Esophagus muscularis mucosa (tissue), 4 donors: Measurements from ENCODE around the gene SLC4A4. TPM values are rescaled to one million over a fixed set of nuclear protein-coding genes. Genes with fewer than 3 reads are reported as not detected.

Source experiments
- DNase-seq: peaks from one replicate; pipeline ENCODE4 v3.0.0-alpha.2; 2017; ENCODE audit errors: extremely low spot score
- H3K27ac ChIP-seq, 4 donors: fragments of 200-600 bp; sonication (generic); replicated peaks in 1 of 4; 1 replicate in 3 of 4; 2 replicates in 1 of 4; pipeline ENCODE4 v1.5.1; 2016 to 2019; ENCODE audit warnings: mild to moderate bottlenecking in 1 of 4
- H3K27me3 ChIP-seq, 4 donors: fragments of 200-600 bp; sonication (generic); one replicate each; pipeline versions ENCODE4 v1.5.1 to v1.6.0; 2016 to 2019
- H3K36me3 ChIP-seq, 4 donors: fragments of 200-600 bp; sonication (generic); one replicate each; pipeline ENCODE4 v1.5.1; 2016 to 2019
- H3K4me1 ChIP-seq, 4 donors: fragments of 200-600 bp; sonication (generic); one replicate each; pipeline ENCODE4 v1.5.1; 2016 to 2019
- H3K4me3 ChIP-seq, 4 donors: fragments of 200-600 bp; sonication (generic); 1 replicate in 2 of 4; 2 replicates in 2 of 4; pipeline ENCODE4 v1.5.1; 2016 to 2019; ENCODE audit warnings: mild to moderate bottlenecking in 4 of 4, moderate library complexity in 1 of 4
- H3K9me3 ChIP-seq, 4 donors: fragments of 200-600 bp; sonication (generic); 1 replicate in 3 of 4; 2 replicates in 1 of 4; pipeline ENCODE4 v1.5.1; 2016 to 2019
- EP300 ChIP-seq: sonication (generic); formaldehyde crosslinking; IDR thresholded peaks from one replicate; pipeline ENCODE4 v1.6.1; 2017; ENCODE audit warnings: antibody characterized with exemption
- POLR2A ChIP-seq: fragments of 450-650 bp; IDR thresholded peaks from one replicate; pipeline ENCODE4 v1.6.1; 2017; ENCODE audit warnings: antibody characterized with exemption, moderate library complexity, mild to moderate bottlenecking, low read depth
- POLR2AphosphoS5 ChIP-seq, 2 donors: sonication (generic); formaldehyde crosslinking; IDR thresholded peaks; one replicate each; pipeline ENCODE4 v1.6.1; 2017; ENCODE audit warnings: antibody characterized with exemption in 2 of 2
- WGBS: methylation state at CpG from one replicate; pipeline ENCODE4 v1.1.5; 2018; 5-methylcytosine and 5-hydroxymethylcytosine counted together
- intact Hi-C: fragments of 100-400 bp; cut with DNase I; formaldehyde crosslinking; loops from one replicate; pipeline ENCODE4 v1.15.1; 2023
- total RNA-seq, 4 donors: library from RNA; depleted of rRNA; stranded (reverse); fragments of >200 nt; gene quantifications; one replicate each; pipeline versions ENCODE4 v1.1.0 to v1.2.1, GENCODE V29; 2016
- TF ChIP-seq, protein P1 (sequence below), 3 experiments: fragments of 200-600 bp in 2 of 3; fragments of 450-650 bp in 1 of 3; sonication (generic) in 2 of 3; IDR thresholded peaks; one replicate each; pipeline ENCODE4 v1.5.1; 2017 to 2019; ENCODE audit warnings: antibody characterized with exemption in 3 of 3, mild to moderate bottlenecking in 2 of 3, moderate library complexity in 1 of 3

SLC4A4 gene
- total RNA-seq, 4 donors from 2014 or later: 1.2 to 4.8 (median 2.7) TPM

GRCh38 chr4:71293705-71294104, 45.1 kb upstream of the SLC4A4 start:
- no peak overlapping the region for H3K27ac ChIP-seq
- no peaks in the 10 kb centered on the region for H3K36me3 ChIP-seq
- intact Hi-C loops: no loop called here
- H3K4me3 ChIP-seq: no peak overlapping the region
- H3K27me3 ChIP-seq: no peaks in the 10 kb centered on the region
- WGBS: 70% methylated on average over 5 of the region's 5 CpGs
- TF ChIP-seq POLR2AphosphoS5 (IDR thresholded peaks at IDR 0.05) (no peak), EP300 (no peak), POLR2A (no peak)
- TF ChIP-seq, protein P1, sequence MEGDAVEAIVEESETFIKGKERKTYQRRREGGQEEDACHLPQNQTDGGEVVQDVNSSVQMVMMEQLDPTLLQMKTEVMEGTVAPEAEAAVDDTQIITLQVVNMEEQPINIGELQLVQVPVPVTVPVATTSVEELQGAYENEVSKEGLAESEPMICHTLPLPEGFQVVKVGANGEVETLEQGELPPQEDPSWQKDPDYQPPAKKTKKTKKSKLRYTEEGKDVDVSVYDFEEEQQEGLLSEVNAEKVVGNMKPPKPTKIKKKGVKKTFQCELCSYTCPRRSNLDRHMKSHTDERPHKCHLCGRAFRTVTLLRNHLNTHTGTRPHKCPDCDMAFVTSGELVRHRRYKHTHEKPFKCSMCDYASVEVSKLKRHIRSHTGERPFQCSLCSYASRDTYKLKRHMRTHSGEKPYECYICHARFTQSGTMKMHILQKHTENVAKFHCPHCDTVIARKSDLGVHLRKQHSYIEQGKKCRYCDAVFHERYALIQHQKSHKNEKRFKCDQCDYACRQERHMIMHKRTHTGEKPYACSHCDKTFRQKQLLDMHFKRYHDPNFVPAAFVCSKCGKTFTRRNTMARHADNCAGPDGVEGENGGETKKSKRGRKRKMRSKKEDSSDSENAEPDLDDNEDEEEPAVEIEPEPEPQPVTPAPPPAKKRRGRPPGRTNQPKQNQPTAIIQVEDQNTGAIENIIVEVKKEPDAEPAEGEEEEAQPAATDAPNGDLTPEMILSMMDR (IDR thresholded peaks at IDR 0.05): no peak
- DNase-seq: no peak
- no peaks in the 10 kb centered on the region for H3K9me3 ChIP-seq
- peaks cover 0 to 4% (median 0%) of the 10 kb centered on the region in 4 donors for H3K4me1 ChIP-seq

- H3K9me3 ChIP-seq: no peaks in the 10 kb centered on the region
- intact Hi-C loops: no loop called here
- no peak for DNase-seq
- 47% methylated on average over 3 of the region's 3 CpGs for WGBS
- no peaks in the 10 kb centered on the region for H3K4me1 ChIP-seq
- no peak overlapping the region for H3K4me3 ChIP-seq
- no peaks in the 10 kb centered on the region for H3K27me3 ChIP-seq
- no peak for TF ChIP-seq POLR2A
- TF ChIP-seq POLR2AphosphoS5 (IDR thresholded peaks at IDR 0.05): no peak
- TF ChIP-seq, protein P1 (IDR thresholded peaks at IDR 0.05): no peak
- TF ChIP-seq EP300: no peak
- H3K27ac ChIP-seq: no peak overlapping the region
- no peaks in the 10 kb centered on the region for H3K36me3 ChIP-seq
Measured at GRCh38 chr4:71294301-71294700, 44.5 kb upstream of the SLC4A4 start.

GRCh38 chr4:71296945-71297344, 41.9 kb upstream of the SLC4A4 start:
- Histone ChIP-seq H3K4me1 (no peaks in the 10 kb centered on the region), H3K9me3 (no peaks in the 10 kb centered on the region), H3K36me3 (no peaks in the 10 kb centered on the region), H3K27me3 (no peaks in the 10 kb centered on the region), H3K27ac (no peak overlapping the region), H3K4me3 (no peak overlapping the region)
- no peak for DNase-seq
- intact Hi-C loops: no loop called here
- WGBS: 100% methylated on average over 1 of the region's 1 CpG
- TF ChIP-seq POLR2A: no peak

GRCh38 chr4:71300362-71300761, 38.5 kb upstream of the SLC4A4 start:
- TF ChIP-seq, protein P1 (IDR thresholded peaks at IDR 0.05): no peak
- TF ChIP-seq POLR2A: no peak
- no peak for TF ChIP-seq EP300
- TF ChIP-seq POLR2AphosphoS5 (IDR thresholded peaks at IDR 0.05): no peak
- Histone ChIP-seq H3K9me3 (no peaks in the 10 kb centered on the region), H3K4me1 (no peaks in the 10 kb centered on the region), H3K36me3 (no peaks in the 10 kb centered on the region), H3K4me3 (no peak overlapping the region), H3K27ac (no peak overlapping the region), H3K27me3 (no peaks in the 10 kb centered on the region)
- 92% methylated on average over 8 of the region's 8 CpGs for WGBS
- DNase-seq: no peak
- intact Hi-C loops: no loop called here

DNA sequence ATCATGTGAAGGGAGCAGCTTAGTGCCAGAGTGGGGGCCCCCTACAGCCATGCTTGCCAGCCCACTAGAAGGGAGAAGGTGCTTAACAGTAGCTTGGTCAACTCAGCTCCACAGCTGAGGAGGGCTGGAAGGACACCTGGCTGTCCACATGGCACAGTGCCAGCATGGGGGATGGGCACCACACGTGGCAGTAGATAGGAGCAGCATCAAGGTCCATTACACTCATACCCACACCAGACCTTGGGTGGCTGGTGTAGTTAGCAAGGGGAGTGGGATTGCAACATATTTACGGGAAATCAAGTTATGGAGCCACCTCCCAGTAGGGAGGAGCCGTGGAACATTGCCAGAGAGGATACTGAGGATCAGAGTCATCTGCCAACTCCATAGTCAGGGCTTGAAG, 37.9 kb upstream of the SLC4A4 start:
- no peak overlapping the region for H3K27ac ChIP-seq
- H3K36me3 ChIP-seq: no peaks in the 10 kb centered on the region
- H3K9me3 ChIP-seq: no peaks in the 10 kb centered on the region
- no peaks in the 10 kb centered on the region for H3K27me3 ChIP-seq
- intact Hi-C loops: no loop called here
- H3K4me1 ChIP-seq: no peaks in the 10 kb centered on the region
- TF ChIP-seq, protein P1 (IDR thresholded peaks at IDR 0.05): no peak
- TF ChIP-seq POLR2AphosphoS5 (IDR thresholded peaks at IDR 0.05) (no peak), POLR2A (no peak), EP300 (no peak)
- no peak overlapping the region for H3K4me3 ChIP-seq
- WGBS: 67% methylated on average over 2 of the region's 3 CpGs
- no peak for DNase-seq
